GM12872 (cell line): ENCODE results near the gene RYR1.

Experiments
- CTCF ChIP-seq: IDR thresholded peaks from 3 replicates; pipeline ENCODE4 v1.5.1; 2011; ENCODE audit warnings: low read depth, mild to moderate bottlenecking, low read length, moderate library complexity; ENCODE audit not compliant: insufficient read depth

The RYR1 gene

GRCh38 chr19:38386971-38387549 is 46.4 kb upstream of the RYR1 start:
- TF ChIP-seq CTCF, result no peak

- TF ChIP-seq CTCF, result no peak
Measured at GRCh38 chr19:38387550-38388348, 45.7 kb upstream of the RYR1 start, which contains the start of gene GGN. Gene GGN, minus strand, starts transcription at chr19:38388034. Its CDS starts 773 bp downstream, at chr19:38387261.

GRCh38 chr19:38388349-38389100 is 45.0 kb upstream of the RYR1 start, which contains the start of gene SPRED3:
Gene SPRED3, plus strand, starts transcription at chr19:38388697. Its CDS starts 1,606 bp downstream, at chr19:38390303.
- TF ChIP-seq CTCF, result no peak

- no peak for TF ChIP-seq CTCF
Measured at GRCh38 chr19:38389101-38389925, 44.2 kb upstream of the RYR1 start.

- no peak for TF ChIP-seq CTCF
Measured at GRCh38 chr19:38389957-38390924, 43.2 kb upstream of the RYR1 start.

GRCh38 chr19:38391911-38392464 is 41.5 kb upstream of the RYR1 start:
- no peak for TF ChIP-seq CTCF
